Panc1 (cell line): ENCODE measurements around the gene STRAP. TPM values are rescaled to one million over a fixed set of nuclear protein-coding genes. Genes with fewer than 3 reads are reported as not detected.
"Not testable (repeated sequence)": the region's sequence is repeated elsewhere in the genome, so short reads cannot be mapped to it uniquely, and the experiment has no call there.

Experiments
- ATAC-seq: fragments of 200-7000 bp; cut with Tn5 transposase; 2 replicates; pipeline ENCODE4 v1.9.1; 2020; ENCODE audit warnings: mild to moderate bottlenecking, moderate library complexity
- BruUV-seq: library from RNA; stranded (reverse); fragments of 400-500 nt; replicated peaks from 2 replicates; lab custom pipeline; 2021; lab: Mats Ljungman, UMichigan
- CTCF ChIA-PET: fragments of 300-600 bp; sonication (Branson Sonifier 250); formaldehyde crosslinking; loops from one replicate; lab custom pipeline; 2022; ENCODE audit warnings: antibody characterized with exemption; lab: Charles Lee
- POLR2A ChIA-PET: fragments of 300-600 bp; sonication (Branson Sonifier 250); formaldehyde crosslinking; loops from one replicate; lab custom pipeline; 2022; ENCODE audit warnings: antibody characterized with exemption; lab: Charles Lee
- DNase-seq: peaks from one replicate; pipeline ENCODE4 v3.0.0-alpha.2; 2010; ENCODE audit warnings: low read depth, low spot score
- H3K27ac ChIP-seq: 2 replicates; pipeline ENCODE4 v1.5.1; 2011; ENCODE audit warnings: mild to moderate bottlenecking, low read length, inconsistent platforms
- H3K27me3 ChIP-seq: fragments of 200-500 bp; sonication (Bioruptor generic); 2 replicates; pipeline ENCODE4 v1.6.0; 2014; ENCODE audit warnings: low read length, inconsistent platforms; ENCODE audit not compliant: control insufficient read depth, insufficient read depth
- H3K36me3 ChIP-seq: fragments of 200-500 bp; sonication (Bioruptor generic); 2 replicates; pipeline ENCODE4 v1.5.1; 2014; ENCODE audit warnings: inconsistent platforms, mild to moderate bottlenecking, low read length, moderate library complexity; ENCODE audit not compliant: control insufficient read depth, insufficient read depth
- H3K4me1 ChIP-seq: 2 replicates; pipeline ENCODE4 v1.5.1; 2011; ENCODE audit warnings: inconsistent platforms, mild to moderate bottlenecking, low read length, moderate library complexity; ENCODE audit not compliant: control insufficient read depth, insufficient read depth
- H3K4me3 ChIP-seq, 2 experiments: 2 replicates each; pipeline ENCODE4 v1.5.1; 2011 to 2012; ENCODE audit warnings: low read depth in 2 of 2, low read length in 2 of 2, mild to moderate bottlenecking in 2 of 2, inconsistent platforms in 1 of 2, moderate library complexity in 1 of 2
- H3K9me3 ChIP-seq: fragments of 200-500 bp; sonication (Bioruptor generic); 2 replicates; pipeline ENCODE4 v1.5.1; 2014; ENCODE audit warnings: low read depth, mild to moderate bottlenecking, inconsistent platforms, low read length, moderate library complexity; ENCODE audit not compliant: control insufficient read depth, insufficient read depth
- CTCF ChIP-seq: fragments of 450-650 bp; IDR thresholded peaks from 2 replicates; pipeline ENCODE4 v1.5.1; 2017; ENCODE audit warnings: mild to moderate bottlenecking
- POLR2AphosphoS5 ChIP-seq: IDR thresholded peaks from 2 replicates; pipeline ENCODE4 v1.6.1; 2012; ENCODE audit warnings: mild to moderate bottlenecking, low read depth, low read length, moderate library complexity
- REST ChIP-seq, 2 experiments: IDR thresholded peaks; 2 replicates each; pipeline ENCODE4 v1.6.1; 2011 to 2012; ENCODE audit warnings: low read depth in 2 of 2, control low read depth in 1 of 2, low read length in 1 of 2, mild to moderate bottlenecking in 1 of 2, moderate library complexity in 1 of 2; ENCODE audit not compliant: insufficient read depth in 1 of 2
- SIN3A ChIP-seq: IDR thresholded peaks from 2 replicates; pipeline ENCODE4 v1.6.1; 2012; ENCODE audit warnings: low read depth, mild to moderate bottlenecking, low read length, moderate library complexity, borderline replicate concordance; ENCODE audit not compliant: insufficient read depth
- TCF7L2 ChIP-seq: IDR thresholded peaks from 2 replicates; pipeline ENCODE4 v1.6.1; 2011; ENCODE audit warnings: mild to moderate bottlenecking, low read depth, low read length, inconsistent platforms
- in situ Hi-C: cut with HindIII; loops from 2 replicates; pipeline ENCODE4 v1.10.0; 2016; ENCODE audit warnings: low sequenced_read_pairs, low pct_unique_long_range_greater_than_20kb
- intact Hi-C: fragments of 100-400 bp; cut with micrococcal nuclease; formaldehyde crosslinking; loops from one replicate; pipeline ENCODE4 v1.10.0; 2022; ENCODE audit not compliant: unreplicated experiment
- total RNA-seq: library from RNA; stranded (reverse); gene quantifications from one replicate; pipeline ENCODE4 v1.2.1, GENCODE V29; 2021; ENCODE audit not compliant: unreplicated experiment

Gene STRAP
- total RNA-seq, 1 experiment from 2014 or later = 99.4 TPM

- CTCF ChIA-PET = no interaction called here
- intact Hi-C loops (no loop called here), in situ Hi-C loops (no loop called here)
- TF ChIP-seq TCF7L2 (no peak), SIN3A (no peak), POLR2AphosphoS5 (no peak), REST (IDR thresholded peaks at IDR 0.05; ENCODE audit: insufficient read depth in 1 of 2, low read depth in 2 of 2, low read length in 1 of 2) (no peak), CTCF (no peak)
- no peaks in the 10 kb centered on the region for H3K36me3 ChIP-seq
- H3K4me1 ChIP-seq = no peaks in the 10 kb centered on the region
- H3K9me3 ChIP-seq = peaks cover 3% of the 10 kb centered on the region; the same call in 1 of the 2 replicates
- POLR2A ChIA-PET = no interaction called here
- DNase-seq = no peak
- H3K4me3 ChIP-seq = no peak overlapping the region
- no peak for ATAC-seq
- no TSS peak for BruUV-seq
- H3K27ac ChIP-seq = no peak overlapping the region
- no peaks in the 10 kb centered on the region for H3K27me3 ChIP-seq
Observed at GRCh38 chr12:15942475-15942874, 60.3 kb downstream of the STRAP start.

- in situ Hi-C loops, BruUV-seq: not testable (repeated sequence)
- POLR2A ChIA-PET = interaction anchor here (0.5 kb wide), 1 partner anchor 153 kb away, joined by 3 read pairs; no protein-coding TSS in a partner anchor
Observed at GRCh38 chr12:15943519-15943918, 61.3 kb downstream of the STRAP start.

GRCh38 chr12:15948461-15948860 is 66.3 kb downstream of the STRAP start:
- BruUV-seq, in situ Hi-C loops, H3K9me3 ChIP-seq, POLR2A ChIA-PET, CTCF ChIA-PET, H3K4me3 ChIP-seq, ATAC-seq, H3K36me3 ChIP-seq, H3K4me1 ChIP-seq, DNase-seq, H3K27ac ChIP-seq, H3K27me3 ChIP-seq, intact Hi-C loops: not testable (repeated sequence)

More at GRCh38 chr12:15943519-15943918, 61.3 kb downstream of the STRAP start:
- H3K27me3 ChIP-seq, H3K9me3 ChIP-seq, intact Hi-C loops, CTCF ChIA-PET, H3K27ac ChIP-seq, ATAC-seq, H3K36me3 ChIP-seq, H3K4me3 ChIP-seq, H3K4me1 ChIP-seq, DNase-seq: not testable (repeated sequence)

Other genes with a start within 250 kb of the STRAP start
- gene EPS8, start 93.0 kb upstream of the STRAP start, total RNA-seq = 32.0 TPM
- 22.6 TPM for gene DERA, start 28.9 kb downstream of the STRAP start, total RNA-seq